ENCODE results near the gene MTUS2.

DNA sequence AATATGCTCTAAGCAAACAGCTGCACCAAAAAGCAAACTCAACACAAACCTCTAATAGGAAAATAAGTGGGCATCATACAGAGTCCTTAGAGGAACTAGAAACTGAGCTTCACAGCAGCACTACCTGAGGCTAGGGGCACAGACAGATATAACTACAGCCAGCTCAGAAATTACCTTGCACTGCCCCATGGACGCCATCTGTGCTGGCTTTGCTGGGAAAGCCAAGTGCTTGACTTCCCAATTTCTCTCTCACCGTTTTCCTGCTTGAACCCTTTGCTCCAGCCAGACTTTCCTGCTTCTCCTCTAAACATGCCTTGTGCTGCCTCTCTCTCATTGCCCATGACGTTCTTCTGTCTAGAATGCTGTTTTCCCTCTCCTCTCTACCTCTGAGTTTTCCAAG lies 29.3 kb downstream of the MTUS2 start:
- TF ChIP-seq POLR2AphosphoS5 (IDR thresholded peaks at IDR 0.05) (no peak), CTCF (IDR thresholded peaks at IDR 0.05) (no peak)

Measured in suprapubic skin (tissue), 3 donors.